NCI-H1092 (cell line): ENCODE results near the gene KLHL6.
"Not testable (repeated sequence)": the region's sequence is repeated elsewhere in the genome, so short reads cannot be mapped to it uniquely, and the experiment has no call there.

Experiments
- DNase-seq: peaks from one replicate; lab custom pipeline; 2025; lab: John Stamatoyannopoulos, UW

The KLHL6 gene

DNA sequence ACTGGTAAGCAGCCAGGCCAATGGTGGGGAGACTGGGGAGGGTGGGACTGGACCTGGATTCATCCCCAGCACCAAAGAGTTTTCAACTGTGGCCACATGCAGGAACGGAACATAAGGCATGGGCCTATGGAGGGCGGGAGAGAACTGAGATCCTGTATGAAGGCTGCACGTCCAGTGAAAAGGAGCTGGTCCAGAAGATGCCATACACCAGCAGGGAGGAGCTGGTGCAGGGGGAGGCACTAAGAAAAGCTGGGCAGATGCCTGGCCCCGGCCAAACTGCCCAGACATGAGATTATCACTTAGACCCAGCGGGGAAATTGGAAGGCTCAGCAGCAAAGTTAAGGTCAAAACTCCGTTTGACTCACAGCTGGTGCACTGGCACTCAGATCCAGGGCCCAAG lies 69.0 kb downstream of the KLHL6 start:
- no peak for DNase-seq

DNA sequence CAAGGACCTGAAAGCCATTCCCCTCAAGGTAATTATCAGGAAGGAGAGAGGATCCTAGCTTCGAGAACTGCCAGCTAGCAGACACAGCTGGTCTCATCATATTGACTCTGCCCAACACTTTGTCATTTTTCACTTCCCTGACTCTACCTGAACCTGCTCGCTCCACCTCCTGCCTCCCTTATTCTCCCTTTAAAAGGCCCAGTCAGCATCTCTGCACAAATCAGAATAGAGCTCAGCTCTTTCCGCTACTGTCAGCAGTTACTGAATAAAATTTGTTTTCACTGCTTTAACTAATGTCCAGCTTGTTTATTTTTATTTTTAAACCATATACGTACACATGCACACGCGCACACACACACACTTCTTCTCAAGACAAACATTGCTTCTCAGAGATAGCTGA lies 69.9 kb downstream of the KLHL6 start:
- DNase-seq: no peak

DNA sequence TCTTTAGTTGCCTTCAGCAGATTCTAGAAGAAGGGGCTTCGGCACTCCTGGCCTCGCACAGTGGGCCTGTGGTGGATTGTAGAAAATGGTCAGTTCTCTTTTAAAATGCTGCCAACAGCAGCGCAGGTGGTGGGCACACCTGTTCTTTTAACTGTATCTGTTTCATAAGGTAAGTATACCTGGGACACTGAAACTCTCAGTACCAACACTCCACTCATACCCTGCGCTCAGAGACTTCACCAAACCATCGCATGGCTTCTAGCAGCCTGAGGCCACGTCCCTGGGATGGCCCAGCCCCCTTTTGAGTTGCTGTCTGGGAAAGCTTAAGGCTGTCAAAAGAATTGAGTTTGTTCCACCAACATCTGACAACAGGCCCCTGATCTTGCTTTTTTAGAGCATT lies 70.4 kb downstream of the KLHL6 start:
- no peak for DNase-seq

DNA sequence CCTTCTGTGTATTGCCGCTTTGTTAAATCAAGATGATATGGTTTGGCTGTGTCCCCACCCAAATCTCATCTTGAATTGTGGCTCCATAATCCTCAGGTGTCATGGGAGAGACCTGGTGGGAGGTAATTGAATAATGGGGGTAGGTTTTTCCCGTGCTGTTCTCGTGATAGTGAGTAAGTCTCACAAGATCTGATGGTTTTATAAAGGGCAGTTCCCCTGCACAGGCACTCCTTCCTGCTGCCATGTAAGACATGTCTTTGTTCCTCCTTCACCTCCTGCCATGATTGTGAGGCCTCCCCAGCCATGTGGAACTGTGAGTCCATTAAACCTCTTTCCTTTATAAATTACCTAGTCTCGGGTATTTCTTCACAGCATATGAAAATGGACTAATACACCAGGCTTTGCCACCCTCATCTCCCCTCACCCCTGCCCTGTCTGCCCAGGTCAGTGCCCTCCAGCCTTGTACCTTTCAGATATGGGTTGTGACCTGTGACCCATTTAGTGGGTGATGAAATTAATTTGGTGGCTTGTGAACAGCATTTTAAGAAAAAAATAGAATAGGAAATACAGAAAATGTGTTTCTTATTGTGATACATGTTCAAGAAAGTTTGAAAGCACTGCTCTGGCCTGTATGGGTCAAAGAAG lies 71.0 kb downstream of the KLHL6 start:
- no peak for DNase-seq

DNA sequence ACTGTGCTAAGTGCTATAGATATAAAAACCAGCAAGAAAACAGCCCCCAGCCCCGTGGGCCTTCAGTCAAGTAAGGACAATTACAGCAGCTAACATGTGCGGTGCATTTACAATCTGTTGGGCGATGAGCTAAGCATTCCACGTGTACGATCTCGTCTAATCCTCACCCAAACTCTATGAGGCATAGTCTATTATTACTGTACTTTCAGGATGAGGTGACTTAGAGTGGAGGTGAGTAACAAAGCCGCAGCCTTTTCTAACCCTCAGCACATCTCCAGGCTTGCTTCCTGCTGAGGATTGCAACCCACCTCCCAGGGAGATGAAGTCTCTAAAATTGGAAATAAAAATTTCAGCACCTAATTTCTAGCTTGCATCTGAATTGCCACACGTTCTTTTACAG lies 73.9 kb downstream of the KLHL6 start:
- DNase-seq: no peak

DNA sequence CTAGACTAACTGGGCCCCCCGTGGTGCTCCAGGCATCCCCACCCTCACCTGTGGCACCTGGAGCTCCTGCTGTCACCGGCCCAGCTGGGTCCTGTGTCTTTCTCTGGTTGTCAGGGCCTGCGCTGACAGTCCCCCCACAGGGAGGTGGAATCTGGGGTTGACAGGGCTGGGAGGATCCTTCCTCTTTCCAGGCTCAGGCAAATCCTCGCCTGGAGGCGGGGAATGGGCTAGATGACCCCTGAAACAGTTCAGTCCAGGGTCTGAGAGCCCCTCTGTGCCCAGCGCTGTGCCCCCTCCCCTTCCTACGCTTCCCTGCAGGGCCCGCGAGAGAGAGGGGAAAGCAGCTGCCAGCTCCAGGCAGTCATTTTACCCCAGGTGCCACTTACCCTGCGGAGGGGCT lies 77.0 kb downstream of the KLHL6 start:
- no peak for DNase-seq

DNA sequence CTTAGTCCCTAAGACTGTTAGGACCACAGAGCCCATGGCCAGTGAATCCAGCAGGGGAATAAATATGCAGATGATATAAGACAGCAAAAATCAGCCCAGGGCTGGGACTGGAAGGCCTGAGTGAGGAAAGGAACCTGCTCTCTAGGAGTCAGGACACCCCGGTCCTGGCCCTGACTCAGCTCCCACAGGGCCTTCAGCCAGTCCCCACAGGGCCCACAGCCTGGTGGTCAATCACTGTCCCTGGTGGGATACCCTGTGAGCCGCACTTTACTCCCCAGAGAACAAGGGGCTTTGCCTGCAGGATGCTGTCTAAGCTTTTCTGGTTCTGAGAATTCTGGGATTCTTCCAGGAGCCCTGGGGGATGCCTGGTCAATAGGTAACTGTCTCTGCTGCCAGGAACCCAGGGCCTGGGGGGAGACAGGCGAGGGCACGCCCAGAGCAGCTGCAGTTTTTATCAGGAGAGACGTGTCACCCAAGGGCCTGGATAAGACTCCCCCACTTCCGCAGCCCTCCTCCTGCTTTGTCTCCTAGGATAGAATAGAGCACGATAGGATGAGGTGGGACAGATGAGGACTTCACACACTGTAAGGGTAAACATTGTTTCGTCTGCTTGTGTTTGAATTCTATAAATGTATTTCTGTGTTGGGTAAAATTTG lies 77.6 kb downstream of the KLHL6 start:
- DNase-seq: no peak

DNA sequence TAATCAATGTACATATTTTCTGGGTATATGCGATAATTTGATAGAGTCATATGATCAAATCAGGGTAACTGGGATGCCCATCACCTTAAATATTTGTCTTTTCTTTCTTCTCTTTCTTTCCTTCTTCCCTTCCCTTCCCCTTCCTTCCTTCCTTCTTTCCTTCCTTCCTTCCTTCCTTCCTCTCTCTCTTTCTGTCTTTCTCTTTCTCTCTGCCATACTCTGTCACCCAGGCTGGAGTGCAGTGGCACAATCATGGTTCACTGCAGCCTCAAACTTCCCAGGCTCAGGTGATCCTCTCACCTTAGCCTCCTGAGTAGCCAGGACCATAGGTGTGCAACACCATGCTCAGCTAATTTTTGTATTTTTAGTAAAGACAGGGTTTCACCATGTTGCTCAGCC lies 79.7 kb downstream of the KLHL6 start:
- DNase-seq: not testable (repeated sequence)

DNA sequence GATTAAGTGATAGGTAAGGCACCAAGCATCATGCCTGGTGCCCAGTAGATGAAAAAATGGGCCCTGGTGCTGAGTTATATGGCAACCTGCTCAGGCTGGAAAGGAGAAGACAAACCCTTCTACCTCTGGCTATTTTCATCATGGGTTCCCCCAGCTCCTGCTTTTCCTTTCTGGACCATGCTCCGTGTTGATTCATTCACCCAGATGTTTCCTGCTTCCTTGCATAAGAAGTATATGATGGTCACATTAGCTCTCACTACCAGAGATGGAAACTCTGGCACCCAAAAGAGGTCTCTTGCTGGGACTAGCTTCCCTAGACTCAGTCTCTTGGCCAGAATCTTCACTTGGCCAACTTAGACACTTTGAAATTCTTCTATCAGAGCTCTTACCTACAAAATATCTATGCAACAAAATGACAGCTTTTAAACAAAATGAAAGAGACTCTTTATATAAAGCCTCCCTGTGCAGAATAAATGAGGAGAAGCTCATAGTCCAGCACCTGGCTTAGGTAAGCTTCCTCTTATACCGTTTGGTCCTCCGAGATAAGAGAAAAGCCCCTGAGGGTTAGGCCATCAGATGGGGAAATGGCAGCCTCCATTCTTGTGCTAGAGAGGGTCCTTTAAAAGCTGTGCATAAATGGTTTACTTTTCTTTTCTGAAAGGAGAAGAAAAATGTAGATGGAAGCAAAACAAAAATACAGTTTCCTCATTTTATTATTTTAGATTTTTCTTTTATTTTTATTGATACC lies 80.3 kb downstream of the KLHL6 start:
- DNase-seq: no peak

DNA sequence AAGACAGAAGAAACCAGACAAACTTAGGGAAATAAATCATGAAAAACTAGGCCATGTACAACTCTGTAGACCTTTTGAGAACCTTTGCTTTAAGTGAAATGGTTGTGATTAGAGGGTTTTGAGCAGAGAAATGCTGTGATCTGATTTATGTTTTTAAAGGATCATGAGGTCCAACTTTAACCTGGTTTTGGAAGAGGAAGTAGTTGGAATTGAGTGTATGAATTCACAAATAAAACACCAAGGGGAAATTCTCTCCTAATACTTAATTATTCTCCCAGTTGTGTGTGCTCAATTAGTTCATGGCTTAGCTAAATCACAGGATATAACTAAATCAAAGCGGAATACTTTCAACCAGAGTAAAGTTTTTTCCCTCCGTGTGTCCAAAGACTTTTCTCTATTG lies 81.5 kb downstream of the KLHL6 start:
- DNase-seq: no peak

DNA sequence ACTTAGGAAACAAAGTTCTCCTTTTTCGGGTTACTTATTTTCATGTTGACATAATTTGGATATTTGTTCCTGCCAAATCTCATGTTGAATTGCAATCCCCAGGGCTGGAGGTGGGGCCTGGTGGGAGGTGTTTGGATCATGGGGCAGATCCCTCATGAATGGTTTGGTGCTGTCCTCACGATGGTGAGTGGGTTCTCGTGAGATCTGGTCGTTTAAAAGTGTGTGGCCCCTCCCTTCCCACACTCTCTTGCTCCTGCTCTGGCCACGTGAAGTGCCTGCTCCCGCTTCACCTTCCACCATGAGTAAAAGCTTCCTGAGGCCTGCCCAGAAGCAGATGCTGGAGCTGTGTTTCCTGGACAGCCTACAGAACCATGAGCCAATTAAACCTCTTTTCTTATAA lies 83.4 kb downstream of the KLHL6 start:
- DNase-seq: no peak

DNA sequence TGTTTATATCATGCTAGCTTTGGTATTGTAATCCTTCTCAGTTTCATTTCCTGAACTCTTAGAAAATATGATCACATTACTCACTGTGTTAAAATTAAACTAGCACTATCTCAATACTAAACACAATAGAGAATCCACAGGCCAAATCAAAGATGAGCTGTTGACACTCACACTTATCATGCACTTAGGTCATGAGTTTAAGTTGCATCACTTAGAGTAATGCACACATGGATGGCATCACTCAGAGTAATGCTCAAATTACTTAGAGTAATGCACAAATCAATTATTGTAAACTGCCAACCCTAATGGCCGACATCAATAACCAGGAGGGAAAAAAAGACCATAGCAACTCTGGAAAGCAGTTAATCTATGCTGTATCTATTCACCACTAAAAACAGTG lies 87.1 kb downstream of the KLHL6 start:
- DNase-seq: no peak

DNA sequence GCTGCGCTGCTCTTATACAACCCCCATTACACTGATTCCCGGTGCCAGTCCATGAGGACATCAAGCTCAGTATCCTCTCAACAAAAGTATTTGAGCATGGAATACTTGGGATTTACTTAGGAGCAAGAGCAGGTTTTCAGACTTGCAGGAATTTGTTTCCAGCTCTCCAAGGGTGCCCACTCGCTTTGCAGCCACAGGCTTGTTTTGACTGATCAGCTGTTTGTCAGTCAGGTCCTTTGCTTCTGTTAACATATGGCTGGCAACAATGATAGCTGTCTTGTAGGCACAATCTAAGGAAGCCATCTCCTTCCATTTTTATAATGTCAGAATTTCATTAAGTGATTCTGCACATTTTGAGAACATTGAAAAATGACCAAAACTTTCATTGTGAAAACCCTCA lies 88.9 kb downstream of the KLHL6 start:
- no peak for DNase-seq

DNA sequence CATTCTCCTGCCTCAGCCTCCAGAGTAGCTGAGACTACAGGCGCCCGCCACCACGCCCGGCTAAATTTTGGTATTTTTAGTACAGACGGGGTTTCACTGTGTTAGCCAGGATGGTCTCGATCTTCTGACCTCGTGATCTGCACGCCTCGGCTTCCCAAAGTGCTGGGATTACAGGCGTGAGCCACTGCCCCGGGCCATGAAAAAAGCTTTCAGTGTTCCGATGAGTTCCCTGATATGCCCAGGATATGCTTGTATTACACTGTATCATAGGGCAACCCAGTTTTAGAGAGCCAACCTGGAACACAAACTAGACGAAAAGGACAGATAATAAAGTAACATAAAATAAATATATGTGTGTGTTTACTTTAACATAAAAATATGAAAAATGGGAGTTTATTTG lies 89.8 kb downstream of the KLHL6 start:
- DNase-seq: not testable (repeated sequence)

DNA sequence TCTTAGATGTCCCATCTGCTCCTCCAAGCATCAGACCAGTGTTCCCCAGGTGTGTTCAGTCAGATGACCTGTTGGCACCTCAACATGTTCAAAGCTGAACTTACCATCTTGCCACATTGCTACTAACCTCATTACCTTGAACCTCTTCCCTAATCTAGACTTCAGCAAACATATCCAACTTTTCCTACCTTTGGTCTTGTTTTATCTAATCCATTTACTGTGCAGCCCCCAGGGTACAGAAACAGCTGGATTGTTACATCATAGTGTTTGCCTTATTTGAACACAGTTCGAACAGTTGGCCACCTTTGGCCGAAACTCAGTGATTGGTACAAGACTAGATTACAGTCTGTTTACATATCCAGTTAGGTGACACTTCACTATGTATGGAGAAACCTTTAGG lies 91.0 kb downstream of the KLHL6 start:
- DNase-seq: no peak

DNA sequence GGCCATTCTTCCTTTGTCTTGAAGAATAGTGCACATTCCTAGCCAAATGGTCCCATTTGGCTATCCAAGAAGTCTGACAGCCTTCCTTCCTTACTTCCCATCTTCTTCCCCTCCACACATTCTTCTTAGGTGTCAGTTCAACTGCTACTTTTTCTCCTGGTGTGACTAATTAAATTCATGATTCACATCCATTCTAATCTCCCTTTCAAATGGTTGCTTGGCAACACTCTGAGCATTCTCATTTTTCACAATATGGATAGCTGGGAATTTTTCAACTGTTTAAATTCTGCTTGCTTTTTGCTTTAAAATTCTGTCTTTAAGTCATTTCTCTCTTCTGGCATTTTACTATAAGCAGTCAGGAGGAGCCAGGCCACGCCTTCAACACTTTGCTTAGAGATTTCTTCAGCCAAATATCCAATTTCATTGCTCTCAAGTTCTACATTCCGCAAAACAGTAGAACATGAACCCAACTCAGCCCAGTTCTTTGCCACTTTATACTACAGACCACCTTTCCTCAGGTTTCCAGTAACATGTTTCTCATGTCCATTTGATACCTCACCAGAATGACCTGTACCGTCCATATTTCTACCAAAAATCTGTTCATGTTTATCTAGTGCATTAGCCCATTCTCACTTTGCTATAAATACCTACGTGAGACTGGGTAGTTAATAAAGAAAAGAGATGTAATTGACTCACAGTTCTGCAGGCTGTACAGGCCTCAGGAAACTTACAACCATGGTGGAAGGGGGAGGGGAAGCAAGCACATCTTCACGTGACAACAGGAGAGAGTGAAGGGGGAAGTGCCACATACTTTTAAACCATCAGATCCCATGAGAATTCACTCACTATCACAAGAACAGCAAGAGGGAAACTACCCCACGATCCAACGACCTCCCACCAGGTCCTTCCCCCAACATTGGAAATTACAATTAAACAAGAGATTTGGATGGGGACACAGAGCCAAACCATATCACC lies 95.1 kb downstream of the KLHL6 start:
- no peak for DNase-seq

DNA sequence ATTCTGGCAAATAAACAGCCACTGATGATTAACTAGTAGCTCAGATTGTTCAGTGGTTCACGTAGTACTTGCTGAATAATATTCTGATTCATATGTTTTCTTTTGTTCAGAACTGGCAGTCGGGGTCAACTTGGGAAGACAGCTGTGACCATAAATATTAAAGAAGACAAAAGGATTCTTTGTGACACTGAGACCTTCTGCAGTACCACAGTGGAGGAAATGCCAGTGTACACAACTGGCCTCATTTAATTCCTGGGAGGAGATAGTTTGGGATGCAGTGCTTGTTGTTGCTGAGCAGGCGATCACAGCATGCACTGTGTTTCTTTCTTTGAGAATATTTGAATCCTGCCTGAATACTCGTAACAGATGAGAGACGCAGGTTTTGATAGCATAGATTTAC lies 100.4 kb downstream of the KLHL6 start:
- no peak for DNase-seq

DNA sequence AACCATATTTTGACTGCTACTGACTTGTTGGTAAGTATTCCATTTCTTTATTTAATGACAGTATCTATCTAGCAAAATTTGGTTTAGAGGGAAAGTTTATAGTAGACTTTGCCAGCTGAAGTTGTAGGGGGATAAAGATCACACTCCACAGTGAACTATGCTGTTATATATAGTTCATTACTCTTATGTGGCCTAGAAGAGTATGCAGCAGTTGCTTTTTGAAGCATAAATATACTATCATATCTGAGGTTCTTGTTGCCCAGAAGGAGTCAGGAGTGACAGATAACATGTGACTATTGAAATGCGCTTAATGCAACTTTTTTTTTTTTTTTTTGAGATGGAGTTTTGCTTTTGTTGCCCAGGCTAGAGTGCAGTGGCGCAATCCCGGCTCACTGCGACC lies 101.4 kb downstream of the KLHL6 start:
- no peak for DNase-seq

DNA sequence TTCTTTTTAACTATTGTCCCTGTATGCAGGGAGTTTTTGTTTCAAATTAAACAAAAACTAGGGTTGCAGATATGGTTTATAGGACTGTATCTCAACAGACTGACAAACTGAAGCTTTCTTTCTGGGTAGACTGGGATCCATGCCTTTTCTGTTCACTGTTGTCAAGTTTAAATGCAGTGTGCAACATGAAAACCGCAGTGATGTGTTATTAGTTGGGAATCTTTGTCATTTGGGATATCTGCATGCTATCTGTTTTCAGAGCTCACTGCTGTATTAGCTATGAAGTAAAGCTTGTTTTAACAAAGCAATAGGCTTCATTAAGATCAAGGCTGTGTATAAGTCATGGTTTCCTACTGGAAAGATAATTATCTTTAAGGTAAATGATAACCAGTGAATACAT lies 105.7 kb downstream of the KLHL6 start:
- no peak for DNase-seq

DNA sequence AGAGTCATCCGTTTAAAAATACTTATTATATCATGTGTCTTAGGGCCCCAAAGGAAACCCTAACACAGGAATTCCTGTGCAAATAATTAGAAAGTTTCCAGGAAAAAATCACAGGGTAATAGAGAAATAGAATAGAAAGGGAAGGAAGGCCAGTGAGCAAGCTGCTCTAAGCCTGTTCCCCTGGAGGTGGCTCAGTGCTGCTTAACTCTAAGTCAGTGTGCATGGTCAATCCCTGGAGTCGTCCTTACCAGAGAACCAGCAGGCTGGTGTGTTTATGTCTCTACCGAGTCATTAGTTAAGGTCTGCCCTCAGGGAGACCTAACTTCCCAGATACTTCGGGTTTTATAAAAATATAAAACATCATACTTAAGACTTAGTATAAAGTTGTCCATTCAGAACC lies 106.1 kb downstream of the KLHL6 start:
- no peak for DNase-seq

DNA sequence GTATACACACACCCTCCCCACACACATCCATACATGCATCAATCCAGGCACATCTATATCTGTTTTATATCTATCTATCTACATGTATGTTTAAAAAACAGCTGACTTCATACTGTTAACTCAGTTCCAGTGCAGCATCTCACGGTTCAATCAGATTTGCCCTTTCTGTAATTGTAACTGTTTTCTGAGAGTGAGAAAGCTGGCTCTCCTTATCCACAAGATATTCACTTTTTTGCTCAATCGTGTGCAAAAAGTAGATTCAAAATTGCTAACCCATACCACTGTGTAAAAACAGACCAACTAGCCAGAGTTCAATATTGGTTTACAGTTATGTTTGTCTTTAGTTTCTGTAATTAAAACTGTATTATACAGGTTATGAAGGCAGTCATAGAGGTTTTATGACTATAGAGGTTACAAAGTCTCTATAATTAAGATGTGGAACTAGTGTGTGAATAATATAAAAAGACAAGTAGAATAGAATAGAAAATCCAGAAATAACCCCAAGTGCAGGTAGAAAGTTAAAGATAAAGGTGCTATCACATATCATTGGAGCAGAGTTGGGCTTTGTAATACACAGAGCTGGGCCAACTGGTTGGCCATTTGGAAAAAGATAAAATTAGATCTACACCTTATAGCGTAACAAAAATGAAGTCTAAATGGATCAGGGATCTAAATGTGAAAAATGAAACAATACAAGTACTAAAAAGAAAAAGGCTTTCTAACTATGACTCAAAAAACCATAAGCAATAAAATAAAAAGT lies 107.0 kb downstream of the KLHL6 start:
- no peak for DNase-seq
